ENCODE results near the gene ABLIM1. TPM values are rescaled to one million over a fixed set of nuclear protein-coding genes. Genes with fewer than 3 reads are reported as not detected.

ABLIM1 gene
- total and polyA plus RNA-seq, 2 of the 4 experiments (the other 2 are of a cell fraction) = 7.7 to 9.9 TPM

DNA sequence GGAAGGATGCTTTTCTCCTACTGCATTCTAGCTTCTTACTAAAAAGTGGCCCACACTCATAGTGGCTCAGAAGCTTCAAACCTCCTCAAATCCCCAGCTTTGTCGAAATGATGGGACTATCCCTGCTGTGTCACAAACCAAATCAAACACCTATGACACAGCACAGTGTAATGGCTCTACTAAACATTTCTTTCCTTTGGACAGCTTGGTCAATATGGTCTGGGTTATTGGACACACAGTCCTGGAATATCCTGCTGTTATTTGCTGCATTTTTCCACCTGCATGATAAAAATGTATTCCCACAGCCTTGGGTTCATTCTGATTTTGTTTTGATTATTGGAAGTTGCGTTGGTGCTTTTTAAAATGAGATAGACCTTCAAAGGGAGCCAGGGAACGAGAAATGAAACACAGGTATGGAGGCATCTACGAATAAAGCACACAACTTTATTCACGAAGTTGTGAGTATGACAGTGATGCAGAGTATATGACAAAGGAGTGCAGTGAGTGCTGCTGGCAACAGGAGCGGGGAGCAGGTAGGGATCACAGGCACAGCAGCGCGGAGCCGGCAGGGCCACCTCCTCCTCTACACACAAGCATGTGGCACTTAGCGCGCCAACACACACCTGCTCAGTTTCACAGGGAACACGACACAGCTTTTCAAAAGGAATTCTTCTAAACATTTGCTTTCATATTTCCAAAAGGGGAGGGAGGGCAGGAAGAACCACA, 227.2 kb downstream of the ABLIM1 start:
- Histone ChIP-seq H4K5ac (ENCODE audit: low read depth, low read length) (no peak overlapping the region), H2BK120ac (ENCODE audit: low read depth, low read length) (no peak overlapping the region), H2BK15ac (ENCODE audit: low read depth, low read length) (no peak overlapping the region), H3K9me1 (ENCODE audit: insufficient read depth, low read length) (0 out of 2 replicates have a peak, but pooled peaks cover 2% of the 10 kb centered on the region), H3K4me2 (ENCODE audit: low read depth, low read length) (no peak overlapping the region), H3K4me1 (ENCODE audit: control insufficient read depth, insufficient read depth, low read length) (peaks cover 4% of the 10 kb centered on the region; the same call in 1 of the 2 replicates), H3K9me3 (ENCODE audit: control insufficient read depth, insufficient read depth, low read length) (no peaks in the 10 kb centered on the region), H3K4ac (ENCODE audit: low read depth, low read length) (no peak overlapping the region), H3K56ac (ENCODE audit: extremely low read depth, insufficient read depth, low read length) (no peak overlapping the region), H4K8ac (ENCODE audit: low read depth in 2 of 2, low read length in 2 of 2) (no peak overlapping the region), H3K14ac (replicated peaks; ENCODE audit: low read depth, low read length) (no peak overlapping the region), H4K91ac (ENCODE audit: insufficient read depth, low read depth, low read length) (no peak overlapping the region), H3K9ac (ENCODE audit: low read depth, low read length) (no peak overlapping the region), H3K27ac (ENCODE audit: insufficient read depth, low read length) (no peak overlapping the region), H4K20me1 (ENCODE audit: insufficient read depth, low read length) (no peaks in the 10 kb centered on the region), H3K23ac (ENCODE audit: low read depth, low read length) (no peak overlapping the region), H3K4me3 (ENCODE audit: insufficient read depth, low read depth, low read length) (no peak overlapping the region), H3K36me3 (ENCODE audit: control insufficient read depth, insufficient read depth, low read length) (no peaks in the 10 kb centered on the region), H3K79me1 (ENCODE audit: low read depth in 1 of 2, low read length in 2 of 2) (no peaks in the 10 kb centered on the region), H3K18ac (ENCODE audit: low read depth, low read length) (no peak overlapping the region), H2BK20ac (ENCODE audit: low read depth, low read length) (no peak overlapping the region), H3K27me3 (ENCODE audit: control insufficient read depth, insufficient read depth, low read length) (peaks cover 20% of the 10 kb centered on the region), H2AFZ (replicated peaks; ENCODE audit: low read length, poor library complexity) (no peak overlapping the region), H2AK9ac (replicated peaks; ENCODE audit: low read depth, low read length, poor library complexity) (no peak overlapping the region), H2BK5ac (ENCODE audit: low read depth, low read length, poor library complexity, severe bottlenecking) (no peak overlapping the region), H2AK5ac (ENCODE audit: low read depth, low read length) (no peak overlapping the region)
- WGBS, 2 experiments (ENCODE audit: extremely low coverage in 2 of 2, insufficient read length in 1 of 2) = no CpG with 5 or more reads among the region's 12 CpGs
- in situ Hi-C loops (cut with MboI; ENCODE audit: low sequenced_read_pairs) = no loop called here
- CTCF ChIA-PET = interaction anchor here (4.0 kb wide), 1 partner anchor 127 kb away, joined by 17 read pairs; no protein-coding TSS in a partner anchor
- no peak for ATAC-seq (ENCODE audit: low read depth)
- POLR2A ChIA-PET (ENCODE audit: unreplicated experiment) = no interaction called here
- no peak for TF ChIP-seq CHD1 (IDR thresholded peaks at IDR 0.05; ENCODE audit: low read depth, low read length)
- no peak for TF ChIP-seq CTCF (conservative IDR thresholded peaks at IDR 0.05; ENCODE audit: low read depth, low read length)
- no peak for TF ChIP-seq ELK1 (IDR thresholded peaks at IDR 0.05; ENCODE audit: borderline replicate concordance, low read depth, low read length)
- TF ChIP-seq FOS (IDR thresholded peaks at IDR 0.05; ENCODE audit: low read depth, low read length) = no peak
- no peak for TF ChIP-seq CEBPB (IDR thresholded peaks at IDR 0.05; ENCODE audit: low read depth, low read length)
- TF ChIP-seq POLR2A (IDR thresholded peaks at IDR 0.05; ENCODE audit: low read depth, low read length) = no peak
- TF ChIP-seq NFE2L2 (IDR thresholded peaks at IDR 0.05; ENCODE audit: low read depth, low read length) = no peak
- no peak for TF ChIP-seq RFX5 (IDR thresholded peaks at IDR 0.05; ENCODE audit: low read depth, low read length)
- TF ChIP-seq BHLHE40 (IDR thresholded peaks at IDR 0.05; ENCODE audit: low read depth, low read length) = no peak
- TF ChIP-seq MXI1 (IDR thresholded peaks at IDR 0.05; ENCODE audit: borderline replicate concordance, low read depth, low read length) = no peak
- no peak for TF ChIP-seq SMC3 (IDR thresholded peaks at IDR 0.05; ENCODE audit: low read depth, low read length)
- intact Hi-C loops (cut with micrococcal nuclease) = no loop called here
- DNase-seq = no peak
- dilution Hi-C loops (cut with HindIII; ENCODE audit: low sequenced_read_pairs, unreplicated experiment) = no loop called here
- no TSS peak for BruUV-seq (replicated peaks)

Measured in IMR-90 (cell line).